GM12872 (cell line): ENCODE measurements around the gene SCFD2.

Experiments
- TF ChIP-seq, protein P1 (sequence below): IDR thresholded peaks from 3 replicates; pipeline ENCODE4 v1.5.1; 2011; ENCODE audit warnings: low read depth, mild to moderate bottlenecking, low read length, moderate library complexity; ENCODE audit not compliant: insufficient read depth

SCFD2 gene

GRCh38 chr4:53123171-53123570 is 242.7 kb downstream of the SCFD2 start:
- TF ChIP-seq, protein P1, sequence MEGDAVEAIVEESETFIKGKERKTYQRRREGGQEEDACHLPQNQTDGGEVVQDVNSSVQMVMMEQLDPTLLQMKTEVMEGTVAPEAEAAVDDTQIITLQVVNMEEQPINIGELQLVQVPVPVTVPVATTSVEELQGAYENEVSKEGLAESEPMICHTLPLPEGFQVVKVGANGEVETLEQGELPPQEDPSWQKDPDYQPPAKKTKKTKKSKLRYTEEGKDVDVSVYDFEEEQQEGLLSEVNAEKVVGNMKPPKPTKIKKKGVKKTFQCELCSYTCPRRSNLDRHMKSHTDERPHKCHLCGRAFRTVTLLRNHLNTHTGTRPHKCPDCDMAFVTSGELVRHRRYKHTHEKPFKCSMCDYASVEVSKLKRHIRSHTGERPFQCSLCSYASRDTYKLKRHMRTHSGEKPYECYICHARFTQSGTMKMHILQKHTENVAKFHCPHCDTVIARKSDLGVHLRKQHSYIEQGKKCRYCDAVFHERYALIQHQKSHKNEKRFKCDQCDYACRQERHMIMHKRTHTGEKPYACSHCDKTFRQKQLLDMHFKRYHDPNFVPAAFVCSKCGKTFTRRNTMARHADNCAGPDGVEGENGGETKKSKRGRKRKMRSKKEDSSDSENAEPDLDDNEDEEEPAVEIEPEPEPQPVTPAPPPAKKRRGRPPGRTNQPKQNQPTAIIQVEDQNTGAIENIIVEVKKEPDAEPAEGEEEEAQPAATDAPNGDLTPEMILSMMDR, result no peak

GRCh38 chr4:53122280-53123116 is 243.4 kb downstream of the SCFD2 start:
- TF ChIP-seq, protein P1, result no peak

- TF ChIP-seq, protein P1, result no peak
Observed at GRCh38 chr4:53121264-53121865, 244.5 kb downstream of the SCFD2 start.

GRCh38 chr4:53120778-53121177 is 245.1 kb downstream of the SCFD2 start:
- TF ChIP-seq, protein P1, result no peak

DNA sequence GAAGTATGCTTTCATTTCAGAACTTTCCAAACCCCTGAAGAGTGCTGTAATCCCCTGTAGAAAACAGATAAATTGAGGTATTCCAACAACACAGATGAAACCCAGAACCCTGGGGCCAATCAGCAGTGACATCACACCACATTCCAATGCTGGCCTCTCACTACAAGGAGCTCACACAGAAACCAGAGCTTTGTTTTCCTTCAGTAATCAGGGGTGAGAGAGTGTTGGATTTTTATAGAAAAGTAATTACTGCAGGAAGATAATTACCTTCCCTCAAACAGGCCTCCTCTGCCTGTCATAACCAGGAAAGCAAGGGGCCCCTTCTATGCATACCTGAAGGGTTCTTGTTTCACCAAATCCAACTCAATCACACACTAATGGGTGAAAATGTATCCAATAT is 246.2 kb downstream of the SCFD2 start:
- TF ChIP-seq, protein P1, result no peak

- TF ChIP-seq, protein P1, result no peak
Observed at GRCh38 chr4:53118676-53119075, 247.2 kb downstream of the SCFD2 start.

GRCh38 chr4:53116954-53117353 is 248.9 kb downstream of the SCFD2 start:
- TF ChIP-seq, protein P1, result no peak
